DND-41 (cell line): ENCODE measurements around the gene PYGO2.
A peak's percentile ranks its signal among the peaks of the same experiment; 100 is the strongest.

Experiments
- ATAC-seq: fragments of 200-7000 bp; cut with Tn5 transposase; 3 replicates; pipeline ENCODE4 v1.9.1; 2021; ENCODE audit warnings: low read depth; ENCODE audit not compliant: insufficient read depth
- DNase-seq: peaks from one replicate; pipeline ENCODE4 v3.0.0-alpha.2; 2020
- H2AFZ ChIP-seq: 2 replicates; pipeline ENCODE4 v1.6.0; 2012; ENCODE audit warnings: low read depth, low read length
- H3K27ac ChIP-seq: 2 replicates; pipeline ENCODE4 v1.5.1; 2012; ENCODE audit warnings: low read length, inconsistent platforms
- H3K27me3 ChIP-seq: fragments of 200-600 bp; sonication (generic); 2 replicates; pipeline ENCODE4 v1.6.0; 2012; ENCODE audit warnings: low read length, mild to moderate bottlenecking, inconsistent platforms; ENCODE audit not compliant: insufficient read depth, poor library complexity
- H3K36me3 ChIP-seq: 2 replicates; pipeline ENCODE4 v1.5.1; 2012; ENCODE audit warnings: low read length, inconsistent platforms; ENCODE audit not compliant: insufficient read depth
- H3K4me1 ChIP-seq: 2 replicates; pipeline ENCODE4 v1.5.1; 2012; ENCODE audit warnings: mild to moderate bottlenecking, low read length; ENCODE audit not compliant: insufficient read depth
- H3K4me2 ChIP-seq: 2 replicates; pipeline ENCODE4 v1.6.0; 2012; ENCODE audit warnings: mild to moderate bottlenecking, moderate library complexity, low read length, inconsistent platforms; ENCODE audit not compliant: insufficient read depth
- H3K4me3 ChIP-seq, 2 experiments: fragments of 200-600 bp in 1 of 2; shearing (Covaris generic) in 1 of 2; 2 replicates each; pipeline ENCODE4 v1.5.1; 2012 to 2016; ENCODE audit warnings: inconsistent platforms in 2 of 2, low read length in 2 of 2, mild to moderate bottlenecking in 2 of 2, low read depth in 1 of 2, moderate library complexity in 1 of 2
- H3K79me2 ChIP-seq: 2 replicates; pipeline ENCODE4 v1.6.0; 2012; ENCODE audit warnings: low read length, inconsistent platforms; ENCODE audit not compliant: insufficient read depth
- H3K9ac ChIP-seq: 2 replicates; pipeline ENCODE4 v1.6.0; 2012; ENCODE audit warnings: low read depth, mild to moderate bottlenecking, inconsistent platforms, low read length, moderate library complexity
- H3K9me3 ChIP-seq: 2 replicates; pipeline ENCODE4 v1.5.1; 2012; ENCODE audit warnings: low read length, moderate library complexity, mild to moderate bottlenecking, inconsistent platforms; ENCODE audit not compliant: insufficient read depth, severe bottlenecking
- H4K20me1 ChIP-seq: 2 replicates; pipeline ENCODE4 v1.6.0; 2012; ENCODE audit warnings: low read length; ENCODE audit not compliant: insufficient read depth
- CTCF ChIP-seq: IDR thresholded peaks from 2 replicates; pipeline ENCODE4 v1.5.1; 2012; ENCODE audit warnings: borderline replicate concordance, low read length, moderate library complexity, mild to moderate bottlenecking; ENCODE audit not compliant: poor library complexity, severe bottlenecking; ENCODE audit errors: extremely low read depth
- EZH2 ChIP-seq: IDR thresholded peaks from 3 replicates; pipeline ENCODE4 v1.6.1; 2012; ENCODE audit warnings: borderline replicate concordance, low read depth, mild to moderate bottlenecking, moderate library complexity, low read length, inconsistent platforms; ENCODE audit not compliant: severe bottlenecking

Gene PYGO2

GRCh38 chr1:155004352-155005075 is 42.9 kb upstream of the PYGO2 start:
- no peak for ATAC-seq
- Histone ChIP-seq H3K4me2 (no peak overlapping the region), H3K4me3 (no peak overlapping the region)

GRCh38 chr1:155003766-155004351 is 42.3 kb upstream of the PYGO2 start:
- H3K27ac ChIP-seq: no peak overlapping the region
- no peak overlapping the region for H3K9ac ChIP-seq
- TF ChIP-seq EZH2 (no peak), CTCF (no peak)
- H2AFZ ChIP-seq: no peak overlapping the region
- no peak overlapping the region for H3K4me3 ChIP-seq
- H3K36me3 ChIP-seq: no peaks in the 10 kb centered on the region
- ATAC-seq (no peak), DNase-seq (no peak)
- peaks cover 25% of the 10 kb centered on the region for H3K4me1 ChIP-seq
- H4K20me1 ChIP-seq: peaks cover 67% of the 10 kb centered on the region
- no peak overlapping the region for H3K4me2 ChIP-seq
- H3K27me3 ChIP-seq: peaks cover 41% of the 10 kb centered on the region
- H3K79me2 ChIP-seq: no peaks in the 10 kb centered on the region
- no peaks in the 10 kb centered on the region for H3K9me3 ChIP-seq

More at GRCh38 chr1:155004352-155005075, 42.9 kb upstream of the PYGO2 start:
- Histone ChIP-seq H3K36me3 (no peaks in the 10 kb centered on the region), H3K27ac (no peak overlapping the region), H4K20me1 (peaks cover 65% of the 10 kb centered on the region), H3K79me2 (no peaks in the 10 kb centered on the region), H3K4me1 (peaks cover 20% of the 10 kb centered on the region), H3K27me3 (peaks cover 35% of the 10 kb centered on the region), H2AFZ (no peak overlapping the region), H3K9me3 (no peaks in the 10 kb centered on the region), H3K9ac (no peak overlapping the region)
- no peak for DNase-seq
- TF ChIP-seq EZH2 (no peak), CTCF (no peak)

GRCh38 chr1:155003227-155003765 is 41.7 kb upstream of the PYGO2 start:
- H3K4me3 ChIP-seq: no peak overlapping the region
- no peak overlapping the region for H3K9ac ChIP-seq
- peaks cover 42% of the 10 kb centered on the region for H3K27me3 ChIP-seq
- no peak overlapping the region for H3K27ac ChIP-seq
- H2AFZ ChIP-seq: no peak overlapping the region
- TF ChIP-seq EZH2: no peak
- peaks cover 73% of the 10 kb centered on the region for H4K20me1 ChIP-seq
- no peak overlapping the region for H3K4me2 ChIP-seq
- peaks cover 31% of the 10 kb centered on the region for H3K4me1 ChIP-seq
- no peak for ATAC-seq
- no peak for DNase-seq
- no peaks in the 10 kb centered on the region for H3K36me3 ChIP-seq
- H3K9me3 ChIP-seq: no peaks in the 10 kb centered on the region
- no peaks in the 10 kb centered on the region for H3K79me2 ChIP-seq

- peak within 1 kb of the TSS; percentile 15; the same call in 1 of the 2 replicates for H3K4me2 ChIP-seq
- TF ChIP-seq CTCF (no peak), EZH2 (no peak)
- no peak within 1 kb of the TSS for H3K27ac ChIP-seq
- H3K9ac ChIP-seq: no peak within 1 kb of the TSS
- ATAC-seq (no peak), DNase-seq (no peak)
- H3K27me3 ChIP-seq: peaks cover 49% of the 10 kb centered on the region
- H3K4me1 ChIP-seq: peaks cover 37% of the 10 kb centered on the region
- peaks cover 74% of the 10 kb centered on the region for H4K20me1 ChIP-seq
- H3K9me3 ChIP-seq: no peaks in the 10 kb centered on the region
- H3K36me3 ChIP-seq: no peaks in the 10 kb centered on the region
- H3K4me3 ChIP-seq: no peak within 1 kb of the TSS
- no peak within 1 kb of the TSS for H2AFZ ChIP-seq
- H3K79me2 ChIP-seq: no peaks in the 10 kb centered on the region
Observed at GRCh38 chr1:155002464-155003226, 41.1 kb upstream of the PYGO2 start, which contains the start of gene ZBTB7B. ZBTB7B (plus strand) TSS chr1:155002802; CDS start chr1:155014661, 11,859 bp downstream.
